Measurements from ENCODE around the gene METTL15. TPM values are rescaled to one million over a fixed set of nuclear protein-coding genes. Genes with fewer than 3 reads are reported as not detected.

The METTL15 gene
- total RNA-seq, 2 donors from 2014 or later: 17.1 to 20.4 TPM

GRCh38 chr11:28232649-28233048 lies 124.5 kb downstream of the METTL15 start:
- Histone ChIP-seq H3K36me3 (ENCODE audit: control insufficient read depth, insufficient read depth, low read length) (no peaks in the 10 kb centered on the region), H3K4me1 (ENCODE audit: control insufficient read depth, insufficient read depth, low read length) (peaks cover 4% of the 10 kb centered on the region), H3K9me3 (ENCODE audit: control insufficient read depth, low read length) (no peaks in the 10 kb centered on the region), H3K9ac (ENCODE audit: extremely low read depth, low read length, poor library complexity, severe bottlenecking) (no peak overlapping the region), H3K4me3 (ENCODE audit: low read length) (no peak overlapping the region), H3K27me3 (ENCODE audit: control insufficient read depth, insufficient read depth, low read length, poor library complexity, severe bottlenecking) (no peaks in the 10 kb centered on the region), H3K27ac (ENCODE audit: low read depth, low read length) (no peak overlapping the region)
- DNase-seq: no peak
- TF ChIP-seq CTCF (conservative IDR thresholded peaks at IDR 0.05): no peak
- Mint-ChIP-seq H3K4me1 (peaks cover 10% of the 10 kb centered on the region), H3K27ac (no peak overlapping the region), H3K27me3 (ENCODE audit: insufficient read depth) (no peaks in the 10 kb centered on the region), H3K36me3 (ENCODE audit: low read depth) (peaks cover 15% of the 10 kb centered on the region), H3K4me3 (no peak overlapping the region), H3K9me3 (peaks cover 25% of the 10 kb centered on the region)
- WGBS, 2 experiments (ENCODE audit: insufficient coverage in 1 of 2, insufficient read length in 1 of 2): 91 to 94% methylated on average over 2 to 4 of the region's 4 CpGs

GRCh38 chr11:28241760-28242159 lies 133.6 kb downstream of the METTL15 start:
- Mint-ChIP-seq H3K27ac (no peak overlapping the region), H3K36me3 (ENCODE audit: low read depth) (peaks cover 20% of the 10 kb centered on the region), H3K4me3 (no peak overlapping the region), H3K27me3 (ENCODE audit: insufficient read depth) (no peaks in the 10 kb centered on the region), H3K9me3 (peaks cover 25% of the 10 kb centered on the region), H3K4me1 (no peaks in the 10 kb centered on the region)
- Histone ChIP-seq H3K4me1 (ENCODE audit: control insufficient read depth, insufficient read depth, low read length) (no peaks in the 10 kb centered on the region), H3K9me3 (ENCODE audit: control insufficient read depth, low read length) (peaks cover 8% of the 10 kb centered on the region), H3K4me3 (ENCODE audit: low read length) (no peak overlapping the region), H3K27ac (ENCODE audit: low read depth, low read length) (no peak overlapping the region), H3K36me3 (ENCODE audit: control insufficient read depth, insufficient read depth, low read length) (no peaks in the 10 kb centered on the region), H3K9ac (ENCODE audit: extremely low read depth, low read length, poor library complexity, severe bottlenecking) (no peak overlapping the region), H3K27me3 (ENCODE audit: control insufficient read depth, insufficient read depth, low read length, poor library complexity, severe bottlenecking) (no peaks in the 10 kb centered on the region)
- DNase-seq: no peak
- no peak for TF ChIP-seq CTCF (conservative IDR thresholded peaks at IDR 0.05)

GRCh38 chr11:28242596-28242995 lies 134.4 kb downstream of the METTL15 start:
- no peak for TF ChIP-seq CTCF (conservative IDR thresholded peaks at IDR 0.05)
- Mint-ChIP-seq H3K4me1 (no peaks in the 10 kb centered on the region), H3K27me3 (ENCODE audit: insufficient read depth) (no peaks in the 10 kb centered on the region), H3K36me3 (ENCODE audit: low read depth) (peaks cover 14% of the 10 kb centered on the region), H3K27ac (no peak overlapping the region), H3K4me3 (no peak overlapping the region), H3K9me3 (peaks cover 16% of the 10 kb centered on the region)
- WGBS, 2 experiments (ENCODE audit: insufficient coverage in 1 of 2, insufficient read length in 1 of 2): 83% methylated on average over 4 of the region's 4 CpGs; no CpG with 5 or more reads in 1 of the 2 experiments
- H3K4me1 ChIP-seq (ENCODE audit: control insufficient read depth, insufficient read depth, low read length): no peaks in the 10 kb centered on the region
- H3K36me3 ChIP-seq (ENCODE audit: control insufficient read depth, insufficient read depth, low read length): no peaks in the 10 kb centered on the region
- H3K9me3 ChIP-seq (ENCODE audit: control insufficient read depth, low read length): peaks cover 8% of the 10 kb centered on the region
- H3K27me3 ChIP-seq (ENCODE audit: control insufficient read depth, insufficient read depth, low read length, poor library complexity, severe bottlenecking): no peaks in the 10 kb centered on the region
- no peak overlapping the region for H3K9ac ChIP-seq (ENCODE audit: extremely low read depth, low read length, poor library complexity, severe bottlenecking)
- no peak overlapping the region for H3K4me3 ChIP-seq (ENCODE audit: low read length)
- no peak overlapping the region for H3K27ac ChIP-seq (ENCODE audit: low read depth, low read length)
- DNase-seq: no peak
